Esophagus muscularis mucosa (tissue), 4 donors: ENCODE measurements around the gene SYNDIG1. TPM values are rescaled to one million over a fixed set of nuclear protein-coding genes. Genes with fewer than 3 reads are reported as not detected.

Experiments
- DNase-seq: peaks from one replicate; pipeline ENCODE4 v3.0.0-alpha.2; 2017; ENCODE audit errors: extremely low spot score
- H3K27ac ChIP-seq, 4 donors: fragments of 200-600 bp; sonication (generic); replicated peaks in 1 of 4; 1 replicate in 3 of 4; 2 replicates in 1 of 4; pipeline ENCODE4 v1.5.1; 2016 to 2019; ENCODE audit warnings: mild to moderate bottlenecking in 1 of 4
- H3K27me3 ChIP-seq, 4 donors: fragments of 200-600 bp; sonication (generic); one replicate each; pipeline versions ENCODE4 v1.5.1 to v1.6.0; 2016 to 2019
- H3K36me3 ChIP-seq, 4 donors: fragments of 200-600 bp; sonication (generic); one replicate each; pipeline ENCODE4 v1.5.1; 2016 to 2019
- H3K4me1 ChIP-seq, 4 donors: fragments of 200-600 bp; sonication (generic); one replicate each; pipeline ENCODE4 v1.5.1; 2016 to 2019
- H3K4me3 ChIP-seq, 4 donors: fragments of 200-600 bp; sonication (generic); 1 replicate in 2 of 4; 2 replicates in 2 of 4; pipeline ENCODE4 v1.5.1; 2016 to 2019; ENCODE audit warnings: mild to moderate bottlenecking in 4 of 4, moderate library complexity in 1 of 4
- H3K9me3 ChIP-seq, 4 donors: fragments of 200-600 bp; sonication (generic); 1 replicate in 3 of 4; 2 replicates in 1 of 4; pipeline ENCODE4 v1.5.1; 2016 to 2019
- EP300 ChIP-seq: sonication (generic); formaldehyde crosslinking; IDR thresholded peaks from one replicate; pipeline ENCODE4 v1.6.1; 2017; ENCODE audit warnings: antibody characterized with exemption
- POLR2A ChIP-seq: fragments of 450-650 bp; IDR thresholded peaks from one replicate; pipeline ENCODE4 v1.6.1; 2017; ENCODE audit warnings: antibody characterized with exemption, moderate library complexity, mild to moderate bottlenecking, low read depth
- POLR2AphosphoS5 ChIP-seq, 2 donors: sonication (generic); formaldehyde crosslinking; IDR thresholded peaks; one replicate each; pipeline ENCODE4 v1.6.1; 2017; ENCODE audit warnings: antibody characterized with exemption in 2 of 2
- WGBS: methylation state at CpG from one replicate; pipeline ENCODE4 v1.1.5; 2018; 5-methylcytosine and 5-hydroxymethylcytosine counted together
- intact Hi-C: fragments of 100-400 bp; cut with DNase I; formaldehyde crosslinking; loops from one replicate; pipeline ENCODE4 v1.15.1; 2023
- total RNA-seq, 4 donors: library from RNA; depleted of rRNA; stranded (reverse); fragments of >200 nt; gene quantifications; one replicate each; pipeline versions ENCODE4 v1.1.0 to v1.2.1, GENCODE V29; 2016
- TF ChIP-seq, protein P1 (sequence below), 3 experiments: fragments of 200-600 bp in 2 of 3; fragments of 450-650 bp in 1 of 3; sonication (generic) in 2 of 3; IDR thresholded peaks; one replicate each; pipeline ENCODE4 v1.5.1; 2017 to 2019; ENCODE audit warnings: antibody characterized with exemption in 3 of 3, mild to moderate bottlenecking in 2 of 3, moderate library complexity in 1 of 3

Gene SYNDIG1
- total RNA-seq, 4 donors from 2014 or later: not detected

DNA sequence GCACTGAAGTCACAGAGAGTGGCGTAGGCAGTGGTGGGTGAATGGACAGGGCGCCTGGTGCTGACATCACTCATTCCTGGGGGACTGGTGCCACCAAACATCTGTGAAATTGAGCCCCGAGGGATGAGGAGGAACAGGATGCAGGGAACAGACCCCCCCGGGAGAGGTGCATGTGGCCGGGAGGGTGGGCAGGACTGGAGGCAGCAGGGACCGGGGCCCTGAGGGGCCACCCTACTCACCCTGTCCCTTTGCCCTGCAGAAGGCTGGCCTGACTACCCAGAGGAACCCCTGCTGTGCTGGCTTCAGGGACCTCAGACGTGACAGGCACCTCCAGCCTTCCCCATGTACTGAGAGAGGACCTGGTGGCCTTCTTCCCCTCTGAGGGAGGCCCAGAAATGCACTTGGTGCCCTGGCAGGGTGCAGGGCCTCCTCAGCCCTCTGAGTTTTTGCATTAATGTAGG is 25.1 kb downstream of the SYNDIG1 start:
- H3K4me3 ChIP-seq: no peak overlapping the region
- no peak for TF ChIP-seq POLR2A
- no peak for TF ChIP-seq POLR2AphosphoS5 (IDR thresholded peaks at IDR 0.05)
- TF ChIP-seq EP300: no peak
- TF ChIP-seq, protein P1, sequence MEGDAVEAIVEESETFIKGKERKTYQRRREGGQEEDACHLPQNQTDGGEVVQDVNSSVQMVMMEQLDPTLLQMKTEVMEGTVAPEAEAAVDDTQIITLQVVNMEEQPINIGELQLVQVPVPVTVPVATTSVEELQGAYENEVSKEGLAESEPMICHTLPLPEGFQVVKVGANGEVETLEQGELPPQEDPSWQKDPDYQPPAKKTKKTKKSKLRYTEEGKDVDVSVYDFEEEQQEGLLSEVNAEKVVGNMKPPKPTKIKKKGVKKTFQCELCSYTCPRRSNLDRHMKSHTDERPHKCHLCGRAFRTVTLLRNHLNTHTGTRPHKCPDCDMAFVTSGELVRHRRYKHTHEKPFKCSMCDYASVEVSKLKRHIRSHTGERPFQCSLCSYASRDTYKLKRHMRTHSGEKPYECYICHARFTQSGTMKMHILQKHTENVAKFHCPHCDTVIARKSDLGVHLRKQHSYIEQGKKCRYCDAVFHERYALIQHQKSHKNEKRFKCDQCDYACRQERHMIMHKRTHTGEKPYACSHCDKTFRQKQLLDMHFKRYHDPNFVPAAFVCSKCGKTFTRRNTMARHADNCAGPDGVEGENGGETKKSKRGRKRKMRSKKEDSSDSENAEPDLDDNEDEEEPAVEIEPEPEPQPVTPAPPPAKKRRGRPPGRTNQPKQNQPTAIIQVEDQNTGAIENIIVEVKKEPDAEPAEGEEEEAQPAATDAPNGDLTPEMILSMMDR (IDR thresholded peaks at IDR 0.05): no peak
- H3K27ac ChIP-seq: no peak overlapping the region
- DNase-seq: no peak
- 82% methylated on average over 7 of the region's 7 CpGs for WGBS
- intact Hi-C loops: no loop called here
- no peaks in the 10 kb centered on the region for H3K9me3 ChIP-seq
- H3K27me3 ChIP-seq: no peaks in the 10 kb centered on the region
- peaks cover 0 to 4% (median 0%) of the 10 kb centered on the region in 4 donors for H3K4me1 ChIP-seq
- no peaks in the 10 kb centered on the region for H3K36me3 ChIP-seq

DNA sequence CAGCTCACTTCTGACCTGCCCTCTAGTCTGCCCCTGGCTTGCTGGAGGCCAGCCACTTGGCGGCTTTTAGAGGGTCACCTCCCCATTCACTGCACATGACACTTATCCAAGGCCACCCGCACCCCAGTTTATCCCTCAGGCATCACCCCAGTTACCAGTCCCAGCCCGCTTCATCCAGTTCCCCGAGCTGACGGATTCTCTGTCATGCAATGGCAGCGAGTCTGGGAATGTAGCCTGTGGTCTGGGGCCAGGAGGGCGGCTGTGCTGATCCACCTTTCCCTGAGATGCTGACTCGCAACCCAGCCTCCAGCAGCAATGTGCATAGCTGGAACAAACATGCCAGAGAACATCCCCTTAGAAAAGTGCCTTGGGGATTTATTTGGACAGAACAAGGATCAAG is 25.8 kb downstream of the SYNDIG1 start:
- H3K4me1 ChIP-seq: peaks cover 0 to 4% (median 0%) of the 10 kb centered on the region in 4 donors
- WGBS: 93% methylated on average over 8 of the region's 8 CpGs
- H3K4me3 ChIP-seq: no peak overlapping the region
- no peaks in the 10 kb centered on the region for H3K27me3 ChIP-seq
- no peaks in the 10 kb centered on the region for H3K9me3 ChIP-seq
- TF ChIP-seq POLR2AphosphoS5 (IDR thresholded peaks at IDR 0.05) (no peak), POLR2A (no peak), EP300 (no peak)
- TF ChIP-seq, protein P1 (IDR thresholded peaks at IDR 0.05): no peak
- intact Hi-C loops: no loop called here
- no peak for DNase-seq
- H3K27ac ChIP-seq: no peak overlapping the region
- H3K36me3 ChIP-seq: no peaks in the 10 kb centered on the region

DNA sequence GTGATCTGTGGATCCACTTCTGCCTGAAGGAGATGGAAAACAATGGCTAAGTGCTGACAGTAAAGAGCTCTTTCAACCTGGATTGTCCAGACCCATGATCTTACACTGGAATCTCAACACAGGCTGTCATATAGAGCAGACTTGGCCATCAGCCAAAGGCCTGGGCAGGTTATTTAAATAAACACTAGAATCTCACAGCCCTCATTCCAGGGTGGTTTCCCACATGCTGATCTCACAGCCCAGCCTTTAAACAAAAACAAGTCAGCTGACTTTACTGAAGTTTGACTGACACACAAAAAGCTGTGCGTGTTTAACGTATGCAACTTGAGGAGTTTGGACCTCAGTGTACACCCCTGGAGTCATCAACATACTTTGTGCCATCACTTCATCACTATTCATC is 28.4 kb downstream of the SYNDIG1 start:
- DNase-seq: no peak
- H3K27me3 ChIP-seq: no peaks in the 10 kb centered on the region
- no peaks in the 10 kb centered on the region for H3K9me3 ChIP-seq
- no peaks in the 10 kb centered on the region for H3K36me3 ChIP-seq
- H3K4me3 ChIP-seq: no peak overlapping the region
- peaks cover 0 to 6% (median 0%) of the 10 kb centered on the region in 4 donors for H3K4me1 ChIP-seq
- TF ChIP-seq POLR2AphosphoS5 (IDR thresholded peaks at IDR 0.05) (no peak), POLR2A (no peak), EP300 (no peak)
- TF ChIP-seq, protein P1 (IDR thresholded peaks at IDR 0.05): no peak
- intact Hi-C loops: no loop called here
- H3K27ac ChIP-seq: no peak overlapping the region
- 22% methylated on average over 2 of the region's 2 CpGs for WGBS

DNA sequence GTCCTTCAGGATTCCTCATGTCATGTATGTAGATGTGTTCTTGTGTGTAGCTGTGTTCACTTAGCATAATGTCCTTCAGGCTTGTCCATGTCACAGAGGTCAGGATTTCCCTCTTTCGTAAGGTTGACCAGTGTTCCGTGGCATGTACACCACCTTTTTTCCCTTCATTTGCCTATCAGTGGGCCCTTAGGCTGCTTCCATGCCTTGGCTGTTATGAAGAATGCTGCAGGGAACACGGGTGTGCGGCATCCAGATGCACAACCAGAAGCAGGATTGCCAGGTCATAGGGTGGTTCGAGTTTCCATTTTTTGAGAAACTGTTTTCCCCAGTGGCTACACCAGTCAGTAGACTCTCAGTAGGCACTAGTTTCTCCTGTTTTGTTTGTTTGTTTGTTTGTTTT is 29.2 kb downstream of the SYNDIG1 start:
- no peak for DNase-seq
- no peaks in the 10 kb centered on the region for H3K27me3 ChIP-seq
- H3K4me3 ChIP-seq: no peak overlapping the region
- no peaks in the 10 kb centered on the region for H3K9me3 ChIP-seq
- no peaks in the 10 kb centered on the region for H3K36me3 ChIP-seq
- intact Hi-C loops: no loop called here
- WGBS: over 99% methylated on average over 5 of the region's 5 CpGs
- TF ChIP-seq EP300: no peak
- no peak for TF ChIP-seq POLR2AphosphoS5 (IDR thresholded peaks at IDR 0.05)
- peaks cover 0 to 6% (median 0%) of the 10 kb centered on the region in 4 donors for H3K4me1 ChIP-seq
- H3K27ac ChIP-seq: no peak overlapping the region

DNA sequence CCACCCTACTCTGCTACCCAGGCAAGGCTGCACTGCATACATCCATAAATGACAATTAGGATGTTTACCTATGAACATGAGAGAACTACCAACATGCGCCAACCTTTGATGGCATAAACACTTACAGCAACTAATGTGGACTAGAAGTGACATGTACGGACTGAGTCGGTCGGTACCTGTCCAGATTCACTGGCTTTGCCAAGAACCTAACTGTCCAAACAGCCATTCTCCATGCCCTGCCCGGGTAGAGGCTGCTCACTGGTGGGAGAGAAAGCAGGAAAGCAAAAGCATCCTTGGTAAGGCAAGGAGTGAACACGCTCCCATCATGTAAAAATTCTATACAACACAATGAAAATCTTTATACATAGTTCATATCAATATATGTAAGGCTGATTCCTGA is 30.0 kb downstream of the SYNDIG1 start:
- H3K9me3 ChIP-seq: no peaks in the 10 kb centered on the region
- H3K4me3 ChIP-seq: no peak overlapping the region
- DNase-seq: no peak
- H3K36me3 ChIP-seq: no peaks in the 10 kb centered on the region
- intact Hi-C loops: no loop called here
- WGBS: 97% methylated on average over 6 of the region's 6 CpGs
- H3K4me1 ChIP-seq: peaks cover 0 to 6% (median 0%) of the 10 kb centered on the region in 4 donors
- no peak overlapping the region for H3K27ac ChIP-seq
- H3K27me3 ChIP-seq: peaks cover 0 to 3% (median 0%) of the 10 kb centered on the region in 4 donors
- TF ChIP-seq, protein P1 (IDR thresholded peaks at IDR 0.05): no peak
- TF ChIP-seq POLR2AphosphoS5 (IDR thresholded peaks at IDR 0.05): no peak
- TF ChIP-seq EP300: no peak
- no peak for TF ChIP-seq POLR2A
